GM10847 (cell line): Measurements from ENCODE around the gene PODNL1.

Experiments used
- POLR2A ChIP-seq: IDR thresholded peaks from 2 replicates; pipeline ENCODE4 v1.6.1; 2011; ENCODE audit not compliant: insufficient read length; ENCODE audit errors: extremely low read depth

PODNL1 gene, protein sequence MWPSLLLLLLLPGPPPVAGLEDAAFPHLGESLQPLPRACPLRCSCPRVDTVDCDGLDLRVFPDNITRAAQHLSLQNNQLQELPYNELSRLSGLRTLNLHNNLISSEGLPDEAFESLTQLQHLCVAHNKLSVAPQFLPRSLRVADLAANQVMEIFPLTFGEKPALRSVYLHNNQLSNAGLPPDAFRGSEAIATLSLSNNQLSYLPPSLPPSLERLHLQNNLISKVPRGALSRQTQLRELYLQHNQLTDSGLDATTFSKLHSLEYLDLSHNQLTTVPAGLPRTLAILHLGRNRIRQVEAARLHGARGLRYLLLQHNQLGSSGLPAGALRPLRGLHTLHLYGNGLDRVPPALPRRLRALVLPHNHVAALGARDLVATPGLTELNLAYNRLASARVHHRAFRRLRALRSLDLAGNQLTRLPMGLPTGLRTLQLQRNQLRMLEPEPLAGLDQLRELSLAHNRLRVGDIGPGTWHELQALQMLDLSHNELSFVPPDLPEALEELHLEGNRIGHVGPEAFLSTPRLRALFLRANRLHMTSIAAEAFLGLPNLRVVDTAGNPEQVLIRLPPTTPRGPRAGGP

DNA sequence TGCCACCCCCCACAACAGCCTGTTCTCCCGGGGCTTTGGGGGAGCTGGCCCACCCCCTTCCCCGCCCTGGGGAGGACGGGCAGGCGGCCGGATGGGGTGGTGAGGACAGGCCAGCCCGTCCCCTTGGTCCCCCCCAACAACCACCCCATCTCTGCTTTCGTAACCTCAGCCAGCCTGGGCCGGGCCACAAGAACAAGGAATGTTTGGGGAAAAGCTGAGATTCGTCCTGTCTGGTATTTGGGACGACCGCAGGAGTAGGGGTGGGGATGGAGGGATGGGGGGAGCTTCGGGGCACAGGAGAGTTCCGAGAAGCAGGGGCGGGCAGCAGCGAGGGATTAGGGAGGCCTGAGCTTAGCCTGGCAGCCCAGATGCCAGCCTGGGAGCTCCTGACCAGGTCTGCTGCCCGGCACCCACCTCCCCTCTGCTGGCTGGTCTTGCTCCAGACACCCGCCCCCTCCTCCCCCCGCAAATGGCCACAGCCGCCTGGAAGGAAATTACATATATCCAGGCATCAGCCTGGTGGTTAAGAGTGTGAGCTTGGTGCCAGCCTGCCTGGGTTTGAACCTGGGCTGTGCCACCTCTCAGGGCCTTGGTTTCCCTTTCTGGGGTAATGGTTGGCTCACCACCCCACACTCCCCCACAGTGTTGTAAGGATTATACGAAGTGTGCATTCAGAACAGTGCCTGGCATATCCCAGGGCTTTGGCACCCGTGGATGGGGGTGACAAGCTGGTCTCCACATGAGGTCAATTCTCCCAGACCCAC, at the start of gene PODNL1:
Gene PODNL1 (minus strand): TSS at position 117 of the 764 bp plus-strand sequence. CDS start 236 bp downstream, outside the sequence.
- no peak for TF ChIP-seq POLR2A

DNA sequence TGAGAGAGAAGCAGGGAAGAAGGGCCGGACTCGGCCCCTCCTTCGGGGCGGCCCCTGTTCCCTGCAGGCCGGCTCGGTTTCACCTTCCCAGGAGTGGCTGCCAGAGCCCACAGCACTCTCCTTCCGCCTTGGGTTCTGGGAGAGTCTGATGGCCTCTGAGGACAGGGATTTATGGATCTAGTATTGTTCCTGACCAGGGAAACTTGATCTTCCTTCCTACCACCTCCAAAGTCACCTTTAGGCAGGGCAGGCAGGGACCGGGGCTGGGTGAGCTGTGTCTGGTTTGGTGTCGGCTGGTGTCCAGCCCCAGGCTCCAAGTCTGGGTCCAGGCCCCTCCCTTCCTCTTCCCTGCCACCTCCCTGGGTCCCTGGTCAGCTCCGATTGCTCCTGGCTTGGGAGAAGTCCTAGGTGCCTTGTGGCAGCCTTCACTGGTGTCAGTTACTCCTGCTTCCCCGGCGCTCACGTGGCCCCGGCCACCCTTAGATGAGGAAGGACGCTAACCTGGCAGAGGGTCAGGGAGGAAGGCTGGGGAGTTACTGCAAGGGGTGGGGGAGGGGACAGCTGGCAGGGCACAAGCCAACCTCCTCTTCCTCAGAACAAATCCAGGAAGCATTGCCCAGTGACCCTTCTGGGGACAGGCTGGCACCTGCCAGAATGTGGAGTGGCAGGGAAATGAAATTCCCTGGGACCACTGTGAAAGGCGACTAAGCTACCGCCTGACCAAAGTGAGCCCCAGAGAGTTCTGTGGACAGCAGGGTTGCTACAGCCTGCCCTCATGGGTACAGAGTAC, 49.1 kb upstream of the PODNL1 start:
- no peak for TF ChIP-seq POLR2A

DNA sequence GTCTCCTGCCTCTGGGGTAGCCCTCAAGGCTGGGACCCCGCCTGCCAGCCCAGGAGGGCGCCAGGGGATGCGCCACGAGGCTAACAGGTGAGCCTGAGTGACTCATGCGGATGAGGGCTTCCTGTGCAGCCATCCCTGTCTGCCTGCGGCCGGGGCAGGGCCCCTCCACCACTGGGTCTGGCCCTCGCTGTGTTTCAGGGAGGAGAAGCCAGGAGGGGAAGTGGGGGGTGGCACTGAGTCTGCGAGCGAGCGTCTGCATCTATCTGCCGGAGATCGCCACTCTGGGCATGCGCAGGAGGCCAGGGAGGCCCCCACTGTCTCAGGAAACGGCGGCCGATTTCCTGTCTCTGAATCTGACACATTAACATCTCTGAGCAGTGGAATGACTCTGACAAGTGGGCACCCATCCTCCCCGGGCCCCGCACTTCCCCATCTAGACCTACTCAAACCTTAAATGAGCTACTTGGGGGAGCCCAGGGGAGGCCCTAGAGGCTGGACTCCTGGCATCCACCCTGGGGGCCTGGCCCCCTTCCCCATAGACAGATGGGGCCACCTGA, 48.2 kb upstream of the PODNL1 start:
- peak; percentile 42 for TF ChIP-seq POLR2A

DNA sequence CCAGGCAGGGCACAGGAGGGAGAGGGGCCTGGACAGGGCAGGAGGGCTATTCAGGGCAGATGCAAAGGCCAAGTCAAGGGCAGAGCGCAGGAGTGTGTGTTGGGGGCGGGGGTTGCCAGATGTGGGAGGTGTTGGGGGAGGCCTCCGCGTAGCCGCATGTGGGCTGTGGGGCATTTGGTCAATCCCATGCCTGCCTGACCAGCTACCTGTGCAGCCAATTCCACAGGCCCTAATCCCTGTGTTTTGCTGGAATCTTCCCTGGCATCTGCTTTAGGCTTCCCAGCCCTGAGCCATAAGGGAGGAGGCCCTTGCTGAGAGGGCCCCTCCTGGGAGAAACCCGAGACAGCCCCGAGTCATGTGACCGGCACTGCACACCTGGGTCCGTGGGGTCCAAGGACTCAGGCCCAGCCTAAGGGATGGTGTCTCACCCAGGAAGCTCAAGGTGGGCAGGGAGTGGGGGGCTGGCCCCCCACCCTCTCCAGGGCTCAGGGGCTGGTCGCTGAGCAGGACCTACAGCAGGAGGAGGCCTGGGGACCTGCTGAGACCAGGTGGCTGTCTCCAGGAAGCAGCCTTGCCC, 47.6 kb upstream of the PODNL1 start:
- no peak for TF ChIP-seq POLR2A

DNA sequence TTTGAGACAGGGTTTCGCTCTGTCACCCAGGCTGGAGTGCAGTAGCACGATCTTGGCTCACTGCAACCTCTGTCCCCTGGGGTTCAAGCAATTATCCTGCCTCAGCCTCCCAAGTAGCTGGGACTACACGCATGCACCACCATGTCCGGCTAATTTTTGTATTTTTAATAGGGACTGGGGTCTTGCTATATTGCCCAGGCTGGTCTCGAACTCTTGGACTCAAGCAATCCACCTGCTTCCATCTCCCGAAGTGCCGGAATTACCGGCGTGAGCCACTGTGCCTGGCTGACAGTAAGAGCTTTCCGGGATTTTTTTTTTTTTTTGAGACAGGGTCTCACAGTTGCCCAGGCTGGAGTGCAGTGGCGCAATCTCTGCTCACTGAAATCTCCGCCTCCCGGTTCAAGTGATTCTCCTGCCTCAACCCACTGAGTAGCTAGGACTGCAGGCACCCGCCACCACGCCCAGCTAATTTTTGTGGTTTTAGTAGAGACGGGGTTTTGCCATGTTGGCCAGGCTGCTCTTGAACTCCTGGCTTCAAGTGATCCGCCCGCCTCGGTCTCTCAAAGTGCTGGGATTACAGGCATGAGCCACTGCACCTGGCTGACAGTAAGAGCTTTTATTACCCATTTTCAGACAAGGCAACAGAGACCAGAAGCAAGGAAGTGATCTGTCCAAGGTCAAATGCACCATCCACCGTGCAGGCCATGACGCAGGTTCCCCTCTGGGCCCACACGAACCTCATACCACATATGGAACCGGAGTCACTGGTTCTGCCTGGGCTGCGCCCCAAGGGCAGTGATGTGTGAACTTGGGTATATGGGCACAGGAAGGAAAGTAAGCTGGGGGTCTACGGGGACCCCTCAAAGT, 46.9 kb upstream of the PODNL1 start:
- no peak for TF ChIP-seq POLR2A

DNA sequence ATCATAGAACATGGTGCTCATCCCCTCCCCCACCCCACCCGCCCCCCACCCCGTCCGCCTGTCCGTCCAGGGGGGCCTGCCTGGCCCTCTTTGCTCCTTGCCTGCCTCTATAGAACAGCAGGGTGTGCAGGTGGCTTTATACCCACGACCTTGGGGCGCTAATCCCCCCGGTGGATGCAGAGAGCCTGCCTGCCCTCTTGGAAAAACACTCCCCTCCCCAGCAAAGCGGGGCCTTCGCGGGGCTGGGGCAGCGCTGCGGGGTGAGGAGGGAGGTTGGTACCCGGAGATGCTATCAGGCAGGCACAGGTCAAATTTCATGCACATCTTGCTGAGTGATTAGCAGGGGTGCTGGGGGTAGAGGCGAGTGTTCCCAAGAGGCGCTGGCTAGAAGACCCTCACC, 46.0 kb upstream of the PODNL1 start:
- TF ChIP-seq POLR2A = no peak

DNA sequence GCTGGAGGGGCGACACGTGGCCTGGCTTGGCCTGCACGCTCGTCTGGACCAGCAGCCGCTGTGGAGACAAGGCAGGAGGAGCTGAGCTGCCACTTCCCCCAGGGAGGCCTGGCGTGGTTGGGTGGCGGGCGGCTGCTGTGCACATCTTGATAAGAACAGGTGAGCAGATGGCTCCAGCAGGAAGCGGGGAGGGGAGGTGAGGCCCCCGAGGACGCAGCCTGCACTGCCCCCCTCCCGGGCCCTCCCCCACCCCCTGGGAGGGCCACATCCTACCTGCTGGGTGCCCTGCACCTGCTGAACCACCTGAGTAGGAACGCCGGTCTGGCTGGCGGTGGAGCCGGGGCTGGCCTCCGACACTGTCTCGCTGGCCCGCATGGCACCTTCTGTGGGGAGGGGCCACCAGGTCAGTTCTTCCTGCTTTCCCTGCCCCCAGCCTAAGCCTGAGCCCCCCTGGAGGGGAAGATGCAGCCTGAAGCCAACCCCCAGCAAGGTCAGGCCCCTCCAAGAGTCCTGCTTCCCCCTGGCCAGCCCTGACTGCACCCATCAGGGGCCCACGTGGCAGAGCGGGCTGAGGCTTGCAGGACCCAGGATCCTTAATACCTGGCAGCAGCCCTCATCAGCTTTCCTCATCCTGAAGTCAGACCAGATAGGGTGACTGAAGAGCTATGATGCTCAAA, 45.1 kb upstream of the PODNL1 start:
- no peak for TF ChIP-seq POLR2A

DNA sequence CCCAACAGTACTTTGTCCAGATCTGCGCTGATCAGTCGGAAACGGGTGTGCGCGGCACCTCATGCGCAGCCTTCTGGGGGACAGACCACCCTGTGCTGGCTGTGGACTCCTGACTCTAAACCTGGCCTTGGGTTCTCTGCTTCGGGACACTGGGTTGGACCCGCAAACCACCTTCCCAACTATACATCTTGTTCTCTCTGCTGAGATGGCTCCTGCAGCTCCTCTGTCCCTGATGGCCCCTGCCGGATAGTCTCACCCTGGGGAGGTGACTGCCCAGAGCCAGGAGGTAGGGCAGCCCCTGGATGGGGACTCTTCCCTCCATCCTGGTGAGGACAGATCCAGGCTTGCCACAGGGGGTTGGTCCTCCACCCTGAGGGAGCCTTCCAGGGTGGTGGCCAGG, 44.6 kb upstream of the PODNL1 start:
- TF ChIP-seq POLR2A = no peak

DNA sequence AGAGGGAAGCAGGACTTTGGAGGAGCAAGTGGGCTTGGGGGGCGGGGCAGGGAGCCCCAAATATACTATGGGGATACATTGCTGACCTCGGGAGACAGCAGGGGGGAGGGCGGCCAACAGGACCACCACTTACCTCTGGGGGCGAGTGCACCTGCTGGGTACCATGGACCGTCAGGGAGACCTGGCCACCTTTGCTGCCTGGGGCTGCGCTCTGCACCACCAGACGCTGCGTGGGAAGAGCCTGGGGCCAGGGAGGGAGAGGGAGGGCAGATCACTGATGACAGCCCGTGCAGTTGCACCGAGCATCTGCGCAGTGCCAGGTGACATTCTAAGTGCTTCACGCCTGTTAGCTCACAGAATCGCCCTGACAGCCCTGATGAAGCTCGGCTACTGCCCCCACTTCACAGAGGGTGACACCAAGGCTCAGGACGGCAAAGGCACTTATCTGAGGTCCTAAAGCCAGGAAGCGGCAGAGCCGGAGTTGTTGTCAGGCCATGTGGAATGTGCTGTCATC, 43.8 kb upstream of the PODNL1 start:
- TF ChIP-seq POLR2A = no peak

DNA sequence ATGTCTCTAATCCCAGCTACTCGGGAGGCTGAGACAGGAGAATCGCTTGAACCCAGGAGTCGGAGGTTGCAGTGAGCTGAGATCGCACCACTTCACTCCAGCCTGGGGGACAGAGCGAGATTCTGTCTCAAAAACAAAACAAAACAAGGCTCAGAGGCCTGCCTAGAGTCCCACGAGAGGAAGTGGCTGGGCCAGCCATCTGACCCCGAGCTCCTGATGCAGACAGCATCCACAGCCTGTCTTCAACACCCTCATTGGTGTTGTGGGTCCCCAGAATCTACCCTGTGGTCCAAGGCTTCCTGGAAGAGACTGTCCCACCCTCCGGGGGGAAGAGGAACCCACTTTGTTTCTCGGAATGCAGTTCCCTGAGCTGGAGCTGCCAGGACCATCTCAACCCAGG, 43.2 kb upstream of the PODNL1 start:
- TF ChIP-seq POLR2A = no peak

DNA sequence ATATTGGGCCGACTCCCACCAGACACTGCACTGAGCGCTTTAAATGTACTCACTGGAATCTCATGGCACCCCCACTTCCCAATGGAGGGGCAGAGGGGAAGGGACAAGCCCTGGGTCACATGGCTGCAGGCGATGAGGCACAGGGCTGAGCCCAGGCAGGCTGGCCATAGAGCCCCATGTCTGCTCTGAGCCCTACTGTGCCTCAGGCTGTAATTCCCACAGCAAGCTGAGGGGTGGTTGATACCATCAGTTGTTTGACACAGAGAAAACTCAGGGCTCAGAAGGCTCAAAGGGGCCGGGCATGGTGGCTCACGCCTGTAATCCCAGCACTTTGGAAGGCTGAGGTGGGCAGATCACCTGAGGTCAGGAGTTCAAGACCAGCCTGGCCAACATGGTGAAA, 42.8 kb upstream of the PODNL1 start:
- no peak for TF ChIP-seq POLR2A

DNA sequence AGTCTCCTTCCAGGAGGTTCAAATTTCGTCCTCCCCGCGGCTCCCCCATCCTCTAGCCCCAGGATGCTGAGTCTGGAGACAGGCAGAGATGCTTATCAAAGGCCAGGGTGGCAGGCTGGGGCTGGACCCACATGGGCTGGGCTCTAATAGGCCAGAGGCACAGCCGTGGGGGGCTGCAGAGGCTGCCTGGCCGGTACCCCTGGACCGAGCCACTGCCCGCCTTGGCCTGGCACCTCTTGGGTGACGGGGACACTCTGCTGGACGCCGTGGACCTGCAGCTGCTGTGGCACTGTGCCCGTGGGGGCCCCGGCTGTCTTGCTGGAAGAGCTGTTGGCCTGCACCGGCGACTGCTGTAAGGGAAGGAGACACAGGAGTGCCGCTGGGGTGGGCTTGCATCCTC, 42.1 kb upstream of the PODNL1 start:
- TF ChIP-seq POLR2A = no peak

DNA sequence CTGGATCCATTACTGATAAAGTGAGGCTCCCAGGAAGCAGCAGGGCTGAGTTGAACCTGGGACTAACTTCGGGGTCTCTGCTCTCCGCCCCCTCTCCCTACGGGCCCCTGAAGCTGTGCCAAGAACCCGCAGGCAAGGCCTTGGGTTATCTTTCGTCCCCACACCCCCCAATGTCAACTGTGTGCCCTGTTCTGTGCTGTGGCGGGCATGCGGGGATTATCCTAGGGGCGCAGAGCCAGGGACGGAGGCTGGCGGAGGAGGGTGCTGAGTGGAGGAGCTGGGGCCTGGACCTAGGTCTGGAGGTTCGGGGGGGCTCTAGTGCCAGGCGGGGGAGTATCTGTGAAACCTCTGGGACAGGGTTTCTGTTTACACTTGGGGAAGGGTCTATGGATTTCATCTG, 41.5 kb upstream of the PODNL1 start:
- TF ChIP-seq POLR2A = no peak
